Measurements from ENCODE around the gene RPL22. TPM values are rescaled to one million over a fixed set of nuclear protein-coding genes. Genes with fewer than 3 reads are reported as not detected.

RPL22 gene
- total RNA-seq, 1 experiment from 2014 or later = 441 TPM

- ATAC-seq (no peak), DNase-seq (ENCODE audit: low spot score) (no peak)
- no peaks in the 10 kb centered on the region for H3K27me3 Mint-ChIP-seq (ENCODE audit: low read depth)
- peak overlapping the region; percentile 92 for H3K27ac Mint-ChIP-seq
- TF ChIP-seq MXD4 (CRISPR knock-in tag; IDR thresholded peaks at IDR 0.05; ENCODE audit: borderline replicate concordance) (no peak), ZNF416 (CRISPR knock-in tag; IDR thresholded peaks at IDR 0.05) (no peak), FOXP4 (CRISPR knock-in tag; IDR thresholded peaks at IDR 0.05) (no peak), HMGXB4 (CRISPR knock-in tag; IDR thresholded peaks at IDR 0.05) (no peak), ZNF219 (CRISPR knock-in tag; IDR thresholded peaks at IDR 0.05; ENCODE audit: borderline replicate concordance) (no peak), JAZF1 (CRISPR knock-in tag; IDR thresholded peaks at IDR 0.05) (no peak), USF2 (CRISPR knock-in tag; IDR thresholded peaks at IDR 0.05) (no peak), FOXP1 (CRISPR knock-in tag; IDR thresholded peaks at IDR 0.05; ENCODE audit: borderline replicate concordance) (no peak), GTF2I (CRISPR knock-in tag; conservative IDR thresholded peaks at IDR 0.05) (no peak), MLX (CRISPR knock-in tag; IDR thresholded peaks at IDR 0.05) (no peak), ESRRA (CRISPR knock-in tag; IDR thresholded peaks at IDR 0.05; ENCODE audit: borderline replicate concordance) (no peak), TEAD1 (CRISPR knock-in tag; IDR thresholded peaks at IDR 0.05) (no peak), E2F5 (CRISPR knock-in tag; IDR thresholded peaks at IDR 0.05) (no peak), ATF1 (CRISPR knock-in tag; IDR thresholded peaks at IDR 0.05) (no peak), JUN (CRISPR knock-in tag; IDR thresholded peaks at IDR 0.05) (no peak), AFF4 (CRISPR knock-in tag; IDR thresholded peaks at IDR 0.05; ENCODE audit: borderline replicate concordance) (no peak), KAT7 (CRISPR knock-in tag; IDR thresholded peaks at IDR 0.05; ENCODE audit: borderline replicate concordance) (no peak), SOX15 (CRISPR knock-in tag; IDR thresholded peaks at IDR 0.05) (no peak)
- H3K4me3 Mint-ChIP-seq = peak overlapping the region; percentile 97
- peaks cover 37% of the 10 kb centered on the region for H3K4me1 Mint-ChIP-seq
- POLR2A ChIA-PET = no interaction called here
- no peaks in the 10 kb centered on the region for H3K9me3 Mint-ChIP-seq
- H3K36me3 Mint-ChIP-seq = peaks cover 45% of the 10 kb centered on the region
- CTCF ChIA-PET = interaction anchor here (1.3 to 1.5 kb wide), 2 partner anchors 13 to 41 kb away, joined by 4 to 6 read pairs; no protein-coding TSS in a partner anchor
These were observed 1.5 kb downstream of the RPL22 start for GRCh38 chr1:6197746-6198427.
